GM12878 (cell line): ENCODE results near the gene RALBP1. TPM values are rescaled to one million over a fixed set of nuclear protein-coding genes. Genes with fewer than 3 reads are reported as not detected.

Experiments used
- ATAC-seq: fragments of 200-7000 bp; cut with Tn5 transposase; 3 replicates; pipeline ENCODE4 v1.9.1; 2020; ENCODE audit warnings: mild to moderate bottlenecking, moderate library complexity
- BruUV-seq: library from RNA; stranded (reverse); fragments of 400-500 nt; replicated peaks from 2 replicates; lab custom pipeline; 2021; lab: Mats Ljungman, UMichigan
- CTCF ChIA-PET: fragments of 300-600 bp; sonication (Branson Sonifier 250); formaldehyde crosslinking; extraction: SDS; loops from one replicate; lab custom pipeline; 2021; ENCODE audit warnings: inconsistent platforms; lab: Yijun Ruan, JAX
- POLR2A ChIA-PET: fragments of 350-600 bp; formaldehyde crosslinking; extraction: SDS; loops from one replicate; lab custom pipeline; 2021; ENCODE audit warnings: inconsistent platforms; lab: Charles Lee
- RAD21 ChIA-PET: fragments of 300-600 bp; sonication (Branson Sonifier 250); formaldehyde crosslinking; loops from one replicate; lab custom pipeline; 2023; ENCODE audit warnings: antibody characterized with exemption; ENCODE audit not compliant: unreplicated experiment; lab: Charles Lee
- SMC1A ChIA-PET: fragments of 300-600 bp; sonication (Branson Sonifier 250); formaldehyde crosslinking; loops from one replicate; lab custom pipeline; 2023; ENCODE audit not compliant: unreplicated experiment, uncharacterized antibody; lab: Charles Lee
- DNase-seq: peaks from one replicate; pipeline ENCODE4 v3.0.0-alpha.2; 2011; ENCODE audit warnings: low read depth, low spot score
- FAIRE-seq: peaks from 3 replicates; lab custom pipeline; 2011; peaks lifted over from hg19 to GRCh38; lab: Jason Lieb, UNC
- H2AFZ ChIP-seq: 2 replicates; pipeline ENCODE4 v1.6.0; 2011; ENCODE audit warnings: low read depth, low read length, control low read depth; ENCODE audit not compliant: control insufficient read depth
- H3K27ac ChIP-seq: 2 replicates; pipeline ENCODE4 v1.5.1; 2011; ENCODE audit warnings: control low read depth; ENCODE audit not compliant: control insufficient read depth, insufficient read depth
- H3K27me3 ChIP-seq, 2 experiments: replicated peaks in 1 of 2; 2 replicates each; pipeline versions ENCODE4 v1.6.0 to v1.6.1; 2011; ENCODE audit warnings: low read length in 1 of 2; ENCODE audit not compliant: control insufficient read depth in 2 of 2, insufficient read depth in 2 of 2
- H3K36me3 ChIP-seq, 2 experiments: 2 replicates each; pipeline ENCODE4 v1.5.1; 2011; ENCODE audit warnings: low read length in 1 of 2; ENCODE audit not compliant: control insufficient read depth in 2 of 2, insufficient read depth in 2 of 2
- H3K4me1 ChIP-seq: 2 replicates; pipeline ENCODE4 v1.6.1; 2011; ENCODE audit warnings: mild to moderate bottlenecking, low read length, moderate library complexity, mixed read lengths; ENCODE audit not compliant: control insufficient read depth, insufficient read depth
- H3K4me2 ChIP-seq: 2 replicates; pipeline ENCODE4 v1.6.0; 2011; ENCODE audit warnings: control low read depth; ENCODE audit not compliant: control insufficient read depth, insufficient read depth
- H3K4me3 ChIP-seq: fragments of 200-600 bp; sonication (generic); 2 replicates; pipeline ENCODE4 v1.5.1; 2016
- H3K79me2 ChIP-seq: 2 replicates; pipeline ENCODE4 v1.6.0; 2011; ENCODE audit warnings: low read length; ENCODE audit not compliant: control insufficient read depth, insufficient read depth
- H3K9ac ChIP-seq: 2 replicates; pipeline ENCODE4 v1.8.0; 2011; ENCODE audit warnings: low read length, control low read depth, mixed read lengths; ENCODE audit not compliant: control insufficient read depth, insufficient read depth
- H3K9me3 ChIP-seq: replicated peaks from 3 replicates; pipeline ENCODE4 v1.5.1; 2011; ENCODE audit warnings: mild to moderate bottlenecking, low read length; ENCODE audit not compliant: control insufficient read depth, insufficient read depth
- H4K20me1 ChIP-seq: 2 replicates; pipeline ENCODE4 v1.6.0; 2011; ENCODE audit not compliant: control insufficient read depth, insufficient read depth
- CBX5 ChIP-seq: sonication (generic); IDR thresholded peaks from 2 replicates; pipeline ENCODE4 v1.6.1; 2016; ENCODE audit warnings: low read depth, moderate library complexity, mild to moderate bottlenecking, inconsistent platforms
- EED ChIP-seq: sonication (generic); IDR thresholded peaks from 2 replicates; pipeline ENCODE4 v1.6.1; 2016; ENCODE audit warnings: antibody characterized with exemption, low read depth
- EP300 ChIP-seq, 2 experiments: fragments of 150-350 bp in 1 of 2; IDR thresholded peaks; 2 replicates each; pipeline ENCODE4 v1.6.1; 2011 to 2012; ENCODE audit warnings: low read depth in 2 of 2, low read length in 2 of 2, borderline replicate concordance in 1 of 2, improper control_type of control experiment in 1 of 2, inconsistent platforms in 1 of 2; ENCODE audit not compliant: control insufficient read depth in 1 of 2
- FOXK2 ChIP-seq: fragments of 450-650 bp; IDR thresholded peaks from 2 replicates; pipeline ENCODE4 v1.6.1; 2017; ENCODE audit warnings: mild to moderate bottlenecking, moderate library complexity
- TBL1XR1 ChIP-seq: IDR thresholded peaks from 2 replicates; pipeline ENCODE4 v1.6.1; 2012; ENCODE audit warnings: low read depth, low read length, improper control_type of control experiment
- TCF12 ChIP-seq: IDR thresholded peaks from 2 replicates; pipeline ENCODE4 v1.6.1; 2011; ENCODE audit warnings: low read depth, mild to moderate bottlenecking, low read length
- ZBTB4 ChIP-seq: fragments of 450-650 bp; formaldehyde crosslinking; IDR thresholded peaks from 2 replicates; pipeline ENCODE4 v1.4.0; 2022; ENCODE audit warnings: mild to moderate bottlenecking, moderate library complexity
- WGBS: methylation state at CpG from one replicate; pipeline ENCODE4 v1.1.6; 2016; ENCODE audit warnings: low lambda C conversion rate; ENCODE audit not compliant: insufficient replicate concordance, insufficient coverage; ENCODE audit errors: missing lambda C conversion rate; 5-methylcytosine and 5-hydroxymethylcytosine counted together
- in situ Hi-C: fragments of 300-500 bp; cut with MboI; formaldehyde crosslinking; loops from 9 replicates; pipeline ENCODE4 v1.14.3; 2018; ENCODE audit warnings: mixed read lengths
- intact Hi-C: fragments of 100-400 bp; cut with micrococcal nuclease; formaldehyde crosslinking; loops from one replicate; pipeline ENCODE4 v1.14.2; 2022; ENCODE audit not compliant: unreplicated experiment
- polyA plus RNA-seq, 11 experiments: library from polyadenylated mRNA; depleted of rRNA in 4 of 11; unstranded in 6 of 11; stranded (reverse) in 5 of 11; fragments of >200 nt; fragmentation: Nextera tagmentation in 4 of 11; fragmentation: Illumina TruSeq in 1 of 11; extraction: Ambion mirVana in 4 of 11; extraction: Trizol in 1 of 11; gene quantifications; 1 replicate in 1 of 11; 2 replicates in 10 of 11; pipeline versions ENCODE4 v1.2.1 to v1.2.3, GENCODE V29; 2011 to 2016; ENCODE audit warnings: inconsistent platforms in 2 of 11, missing spikeins in 2 of 11, low read depth in 1 of 11
- total RNA-seq, 4 experiments: library from RNA; depleted of rRNA in 3 of 4; stranded (reverse); fragments of >200 nt in 3 of 4; fragmentation: Illumina TruSeq in 1 of 4; extraction: Trizol in 1 of 4; gene quantifications; 2 replicates each; pipeline versions ENCODE4 v1.2.1 to v1.2.3, GENCODE V29; 2013 to 2021
- TF ChIP-seq, protein P1 (sequence below): IDR thresholded peaks from 2 replicates; pipeline ENCODE4 v1.6.1; 2012; ENCODE audit warnings: mild to moderate bottlenecking, low read depth, low read length
- TF ChIP-seq, protein P2 (sequence below): IDR thresholded peaks from 2 replicates; pipeline ENCODE4 v1.6.1; 2011; ENCODE audit warnings: low read depth, mild to moderate bottlenecking, low read length, moderate library complexity, borderline replicate concordance; ENCODE audit errors: extremely low read depth

Gene RALBP1
- total and polyA plus RNA-seq, 10 of the 15 experiments (the other 5 are each of a cell fraction or from before 2014, with no cell fraction given) = 11.2 to 46.9 (median 41.8) TPM

GRCh38 chr18:9437021-9437437 is 38.3 kb upstream of the RALBP1 start:
- no TSS peak for BruUV-seq
- ATAC-seq = no peak
- in situ Hi-C loops = no loop called here
- no peak for DNase-seq
- ChIA-PET SMC1A (interaction anchor here (0.7 kb wide), 1 partner anchor 13 kb away, joined by 3 read pairs; no protein-coding TSS in a partner anchor), CTCF (interaction anchor here (0.6 to 0.7 kb wide), 2 partner anchors 61 to 1086 kb away, joined by 3 read pairs; no protein-coding TSS in a partner anchor), POLR2A (no interaction called here), RAD21 (no interaction called here)
- Histone ChIP-seq H4K20me1 (no peaks in the 10 kb centered on the region), H3K36me3 (no peaks in the 10 kb centered on the region), H3K4me1 (peaks cover 10% of the 10 kb centered on the region), H3K27me3 (no peaks in the 10 kb centered on the region), H3K9me3 (no peaks in the 10 kb centered on the region; the same call in 2 of the 3 replicates), H3K27ac (no peak overlapping the region), H3K79me2 (no peaks in the 10 kb centered on the region), H3K9ac (no peak overlapping the region), H2AFZ (no peak overlapping the region), H3K4me3 (no peak overlapping the region), H3K4me2 (no peak overlapping the region)
- no peak for FAIRE-seq
- intact Hi-C loops = loop anchor here (5.0 kb wide), 1 partner anchor 80 kb away; no protein-coding TSS in a partner anchor
- TF ChIP-seq FOXK2 = no peak
- TF ChIP-seq TBL1XR1 = no peak
- TF ChIP-seq EP300 (IDR thresholded peaks at IDR 0.05; ENCODE audit: borderline replicate concordance in 1 of 2, control insufficient read depth in 1 of 2, low read depth in 2 of 2, low read length in 2 of 2) = no peak
- no peak for TF ChIP-seq TCF12
- TF ChIP-seq ZBTB4 (CRISPR knock-in tag) = no peak
- TF ChIP-seq, protein P1, sequence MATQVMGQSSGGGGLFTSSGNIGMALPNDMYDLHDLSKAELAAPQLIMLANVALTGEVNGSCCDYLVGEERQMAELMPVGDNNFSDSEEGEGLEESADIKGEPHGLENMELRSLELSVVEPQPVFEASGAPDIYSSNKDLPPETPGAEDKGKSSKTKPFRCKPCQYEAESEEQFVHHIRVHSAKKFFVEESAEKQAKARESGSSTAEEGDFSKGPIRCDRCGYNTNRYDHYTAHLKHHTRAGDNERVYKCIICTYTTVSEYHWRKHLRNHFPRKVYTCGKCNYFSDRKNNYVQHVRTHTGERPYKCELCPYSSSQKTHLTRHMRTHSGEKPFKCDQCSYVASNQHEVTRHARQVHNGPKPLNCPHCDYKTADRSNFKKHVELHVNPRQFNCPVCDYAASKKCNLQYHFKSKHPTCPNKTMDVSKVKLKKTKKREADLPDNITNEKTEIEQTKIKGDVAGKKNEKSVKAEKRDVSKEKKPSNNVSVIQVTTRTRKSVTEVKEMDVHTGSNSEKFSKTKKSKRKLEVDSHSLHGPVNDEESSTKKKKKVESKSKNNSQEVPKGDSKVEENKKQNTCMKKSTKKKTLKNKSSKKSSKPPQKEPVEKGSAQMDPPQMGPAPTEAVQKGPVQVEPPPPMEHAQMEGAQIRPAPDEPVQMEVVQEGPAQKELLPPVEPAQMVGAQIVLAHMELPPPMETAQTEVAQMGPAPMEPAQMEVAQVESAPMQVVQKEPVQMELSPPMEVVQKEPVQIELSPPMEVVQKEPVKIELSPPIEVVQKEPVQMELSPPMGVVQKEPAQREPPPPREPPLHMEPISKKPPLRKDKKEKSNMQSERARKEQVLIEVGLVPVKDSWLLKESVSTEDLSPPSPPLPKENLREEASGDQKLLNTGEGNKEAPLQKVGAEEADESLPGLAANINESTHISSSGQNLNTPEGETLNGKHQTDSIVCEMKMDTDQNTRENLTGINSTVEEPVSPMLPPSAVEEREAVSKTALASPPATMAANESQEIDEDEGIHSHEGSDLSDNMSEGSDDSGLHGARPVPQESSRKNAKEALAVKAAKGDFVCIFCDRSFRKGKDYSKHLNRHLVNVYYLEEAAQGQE = no peak
- TF ChIP-seq CBX5 = no peak
- TF ChIP-seq, protein P2, sequence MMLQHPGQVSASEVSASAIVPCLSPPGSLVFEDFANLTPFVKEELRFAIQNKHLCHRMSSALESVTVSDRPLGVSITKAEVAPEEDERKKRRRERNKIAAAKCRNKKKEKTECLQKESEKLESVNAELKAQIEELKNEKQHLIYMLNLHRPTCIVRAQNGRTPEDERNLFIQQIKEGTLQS = no peak
- no peak for TF ChIP-seq EED
- WGBS = 42% methylated on average over 5 of the region's 5 CpGs
